ENCODE data around the gene TPGS1. TPM values are rescaled to one million over a fixed set of nuclear protein-coding genes. Genes with fewer than 3 reads are reported as not detected.

Gene TPGS1
- total RNA-seq, 3 donors from 2014 or later, result 15.5 to 20.6 (median 16.0) TPM

DNA sequence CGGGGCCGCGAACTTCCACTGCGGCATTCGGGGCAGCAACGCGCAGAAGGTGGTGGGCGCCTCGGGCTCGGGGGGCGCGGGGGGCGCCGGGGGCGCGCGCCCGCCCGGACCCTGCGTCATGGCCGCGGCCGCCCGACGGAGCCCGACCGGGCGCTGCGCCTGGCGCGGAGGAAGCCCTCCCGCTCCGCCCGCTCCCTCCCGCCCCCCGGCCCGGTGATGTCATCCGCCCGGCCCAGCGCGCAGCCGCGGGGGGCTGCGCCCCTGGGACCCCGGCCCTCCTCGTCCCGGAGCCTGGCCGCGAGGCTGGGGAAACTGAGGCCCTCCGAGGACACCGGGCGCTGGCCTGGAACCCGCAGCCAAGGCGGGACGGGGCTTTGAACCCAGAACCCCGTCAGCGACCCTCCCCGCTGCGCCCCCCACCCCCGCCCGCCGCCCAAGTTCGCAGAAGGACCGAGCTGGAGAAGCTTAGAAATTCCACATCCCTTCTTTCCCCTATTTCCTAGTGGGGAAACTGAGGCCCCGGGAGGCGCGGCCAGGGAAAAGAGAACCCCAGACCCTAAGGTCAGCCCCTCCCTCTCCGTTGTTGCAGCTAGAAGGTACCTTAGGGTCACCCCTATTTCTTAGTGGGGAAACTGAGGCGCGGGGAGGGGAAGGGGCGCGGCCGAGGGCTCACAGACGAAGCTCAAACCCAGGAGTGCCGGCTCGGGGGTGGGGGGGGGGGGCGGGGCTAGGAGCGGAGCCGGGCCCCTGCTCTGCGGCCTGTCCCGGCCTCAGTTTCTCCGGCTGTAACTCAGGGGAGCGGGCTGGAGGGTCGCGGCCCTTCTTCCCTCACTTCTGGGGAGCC lies 46.2 kb upstream of the TPGS1 start, which contains the start of gene SHC2:
SHC2 (minus strand) TSS at position 157 of the 844 bp plus-strand sequence; CDS start at position 120, 37 bp downstream.
- peak within 1 kb of the TSS; percentile 3 for H3K4me3 ChIP-seq
- H3K9me3 ChIP-seq, result no peaks in the 10 kb centered on the region
- TF ChIP-seq, protein P1, sequence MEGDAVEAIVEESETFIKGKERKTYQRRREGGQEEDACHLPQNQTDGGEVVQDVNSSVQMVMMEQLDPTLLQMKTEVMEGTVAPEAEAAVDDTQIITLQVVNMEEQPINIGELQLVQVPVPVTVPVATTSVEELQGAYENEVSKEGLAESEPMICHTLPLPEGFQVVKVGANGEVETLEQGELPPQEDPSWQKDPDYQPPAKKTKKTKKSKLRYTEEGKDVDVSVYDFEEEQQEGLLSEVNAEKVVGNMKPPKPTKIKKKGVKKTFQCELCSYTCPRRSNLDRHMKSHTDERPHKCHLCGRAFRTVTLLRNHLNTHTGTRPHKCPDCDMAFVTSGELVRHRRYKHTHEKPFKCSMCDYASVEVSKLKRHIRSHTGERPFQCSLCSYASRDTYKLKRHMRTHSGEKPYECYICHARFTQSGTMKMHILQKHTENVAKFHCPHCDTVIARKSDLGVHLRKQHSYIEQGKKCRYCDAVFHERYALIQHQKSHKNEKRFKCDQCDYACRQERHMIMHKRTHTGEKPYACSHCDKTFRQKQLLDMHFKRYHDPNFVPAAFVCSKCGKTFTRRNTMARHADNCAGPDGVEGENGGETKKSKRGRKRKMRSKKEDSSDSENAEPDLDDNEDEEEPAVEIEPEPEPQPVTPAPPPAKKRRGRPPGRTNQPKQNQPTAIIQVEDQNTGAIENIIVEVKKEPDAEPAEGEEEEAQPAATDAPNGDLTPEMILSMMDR (IDR thresholded peaks at IDR 0.05), result no peak
- H3K4me1 ChIP-seq (ENCODE audit: low read depth), result peaks cover 15% of the 10 kb centered on the region
- DNase-seq (peak in 1 of 3 donors; percentile 46), ATAC-seq (no peak)
- no peaks in the 10 kb centered on the region for H3K36me3 ChIP-seq (ENCODE audit: low read depth)
- intact Hi-C loops (cut with DNase I, micrococcal nuclease), result no loop called here

DNA sequence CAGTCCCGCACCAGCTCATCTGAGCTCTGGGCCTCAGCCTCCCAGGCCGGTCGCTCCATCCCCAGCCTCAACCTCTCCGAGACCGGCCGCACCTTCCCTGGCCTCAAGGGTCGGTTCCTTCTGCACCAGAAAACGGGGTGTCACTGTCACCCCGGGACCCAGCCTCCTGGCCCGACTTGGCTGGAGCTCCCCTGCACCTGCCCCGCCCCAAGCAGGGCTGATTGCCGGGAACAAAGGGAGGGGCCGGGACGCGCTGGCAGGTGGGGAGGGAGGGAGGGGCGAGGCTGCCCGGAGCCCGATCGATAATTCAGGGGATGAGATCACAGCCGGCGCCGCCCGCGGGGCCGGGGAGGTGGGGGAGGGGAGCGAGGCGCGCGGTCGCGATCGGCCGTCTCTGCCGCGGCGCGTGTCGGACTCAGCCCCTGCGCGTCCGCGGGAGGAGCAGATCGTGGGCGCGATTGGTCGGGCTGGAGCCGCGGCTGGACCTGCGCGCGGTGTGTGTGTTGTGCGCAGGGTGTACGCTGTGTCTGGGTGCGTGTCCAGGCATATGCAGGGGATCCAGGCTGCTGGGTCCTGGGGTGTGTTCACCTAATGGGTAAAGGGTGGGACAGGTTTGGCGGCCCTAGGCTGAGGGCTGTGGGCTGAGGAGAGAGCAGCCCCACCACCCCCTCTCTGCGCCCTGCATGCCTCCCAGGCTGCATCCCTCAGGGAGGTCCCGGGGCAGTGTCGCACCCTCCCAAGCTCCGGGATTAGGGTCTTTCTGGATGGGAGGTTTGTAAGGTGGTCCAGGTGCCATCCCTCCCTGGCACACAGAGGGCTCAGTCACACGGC lies 45.4 kb upstream of the TPGS1 start:
- ATAC-seq, result peak; percentile 74
- TF ChIP-seq, protein P1 (IDR thresholded peaks at IDR 0.05), result no peak
- peaks cover 15% of the 10 kb centered on the region for H3K4me1 ChIP-seq (ENCODE audit: low read depth)

DNA sequence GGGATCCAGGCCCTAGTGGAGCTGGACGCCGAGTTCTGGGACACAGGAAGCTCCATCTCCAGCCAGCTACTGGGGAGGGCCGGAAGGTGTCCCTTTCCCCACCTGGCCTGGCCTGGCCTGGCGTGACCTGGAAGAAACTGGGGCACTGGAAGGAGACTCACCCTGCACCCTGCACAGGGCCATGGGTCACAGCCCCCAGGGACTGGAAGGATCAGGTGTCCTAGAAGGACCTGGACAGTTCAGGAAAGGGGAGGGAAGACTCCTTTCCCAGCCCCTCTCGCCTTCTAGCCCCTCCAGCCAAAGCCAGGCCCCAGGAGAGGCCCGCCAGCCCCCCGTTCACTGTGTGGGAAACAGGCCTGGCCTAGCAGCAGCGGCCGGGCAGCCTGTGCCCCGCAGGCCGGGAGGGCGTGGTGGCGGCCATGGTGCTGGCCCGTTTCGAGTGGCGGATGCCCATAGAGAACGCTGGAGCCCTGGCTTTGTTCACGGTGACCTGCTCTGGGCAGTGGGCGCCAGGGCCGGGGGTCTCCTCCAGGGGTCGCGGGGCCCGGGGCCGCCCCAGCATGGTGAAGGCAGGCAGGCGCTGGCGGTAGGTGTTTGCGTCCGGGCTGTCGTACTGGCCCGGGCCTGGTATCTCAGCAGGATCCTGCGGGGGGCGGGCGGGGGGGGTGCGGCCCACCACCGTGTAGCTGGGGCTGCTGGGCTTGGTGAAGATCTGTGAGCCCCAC lies 43.7 kb upstream of the TPGS1 start:
- H3K9me3 ChIP-seq, result no peaks in the 10 kb centered on the region
- no peak for ATAC-seq
- peaks cover 15% of the 10 kb centered on the region for H3K4me1 ChIP-seq (ENCODE audit: low read depth)
- intact Hi-C loops (cut with DNase I, micrococcal nuclease), result no loop called here
- H3K36me3 ChIP-seq (ENCODE audit: low read depth), result no peaks in the 10 kb centered on the region
- DNase-seq, result no peak
- TF ChIP-seq, protein P1 (IDR thresholded peaks at IDR 0.05), result no peak
- no peak overlapping the region for H3K4me3 ChIP-seq

More for the DNA sequence above, 45.4 kb upstream of the TPGS1 start:
- DNase-seq, result peak in 2 of 3 donors; percentile 56 to 73
- intact Hi-C loops (cut with DNase I, micrococcal nuclease), result no loop called here
- Histone ChIP-seq H3K9me3 (no peaks in the 10 kb centered on the region), H3K36me3 (ENCODE audit: low read depth) (no peaks in the 10 kb centered on the region), H3K4me3 (no peak overlapping the region)

DNA sequence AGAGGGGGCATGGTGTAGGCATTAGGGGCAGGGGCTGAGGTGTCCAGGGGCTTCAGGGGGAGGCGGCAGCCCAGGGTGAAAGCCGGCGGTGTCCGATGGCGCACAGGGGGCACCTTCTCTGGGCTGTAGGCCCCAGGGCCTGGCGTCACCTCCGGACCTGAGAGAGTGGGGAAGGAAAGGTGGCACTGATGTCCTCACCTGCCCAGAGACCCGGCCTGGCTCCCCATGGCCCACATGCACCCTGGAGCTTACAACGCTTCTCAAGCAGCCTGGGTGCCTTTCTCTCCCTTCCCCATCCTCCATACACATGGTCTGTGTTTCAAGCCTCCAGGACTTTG lies 43.1 kb upstream of the TPGS1 start:
- intact Hi-C loops (cut with DNase I, micrococcal nuclease), result no loop called here
- DNase-seq (no peak), ATAC-seq (no peak)
- Histone ChIP-seq H3K36me3 (ENCODE audit: low read depth) (no peaks in the 10 kb centered on the region), H3K4me1 (ENCODE audit: low read depth) (peaks cover 15% of the 10 kb centered on the region), H3K4me3 (no peak overlapping the region), H3K9me3 (no peaks in the 10 kb centered on the region)
- TF ChIP-seq, protein P1 (IDR thresholded peaks at IDR 0.05), result no peak

DNA sequence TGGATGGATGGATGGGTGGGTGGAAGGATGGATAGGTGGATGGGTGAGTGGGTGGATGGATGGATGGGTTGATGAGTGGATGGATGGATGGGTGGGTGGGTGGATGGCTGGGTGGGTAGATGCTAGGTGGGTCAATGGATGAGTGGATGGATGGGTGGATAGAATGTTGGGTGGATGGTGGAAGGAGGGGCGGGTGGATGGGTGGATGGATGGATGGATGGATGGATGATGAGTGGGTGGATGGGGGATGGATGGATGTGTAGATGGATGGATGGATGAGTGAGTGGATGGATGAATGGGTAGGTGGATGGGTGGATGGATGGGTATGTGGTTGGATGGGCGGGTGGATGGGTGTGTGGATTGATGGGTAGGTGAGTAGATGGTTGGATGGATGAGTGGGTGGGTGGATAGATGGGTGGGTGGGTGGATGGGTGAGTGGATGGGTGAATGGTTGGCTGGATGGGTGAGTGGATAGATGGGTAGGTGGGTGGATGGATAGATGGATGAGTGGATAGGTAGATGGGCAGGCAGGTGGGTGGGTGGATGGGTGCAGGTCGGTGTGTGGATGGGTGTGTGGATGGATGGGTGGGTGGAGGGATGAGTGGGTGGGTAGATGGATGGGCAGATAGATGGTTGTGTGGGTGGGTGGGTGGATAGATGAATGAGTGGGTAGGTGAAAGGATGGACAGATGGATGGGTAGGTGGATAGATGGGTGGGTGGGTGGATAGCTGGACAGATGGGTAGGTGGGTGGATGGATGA lies 42.1 kb upstream of the TPGS1 start:
- no peak for ATAC-seq
- intact Hi-C loops (cut with DNase I, micrococcal nuclease), result no loop called here
- TF ChIP-seq, protein P1 (IDR thresholded peaks at IDR 0.05), result no peak
- no peak overlapping the region for H3K4me3 ChIP-seq
- no peaks in the 10 kb centered on the region for H3K36me3 ChIP-seq (ENCODE audit: low read depth)
- H3K4me1 ChIP-seq (ENCODE audit: low read depth), result peaks cover 9% of the 10 kb centered on the region
- DNase-seq, result no peak
- no peaks in the 10 kb centered on the region for H3K9me3 ChIP-seq

All from mucosa of descending colon (tissue), 3 donors.